Measurements from ENCODE around the gene TIFAB. TPM values are rescaled to one million over a fixed set of nuclear protein-coding genes. Genes with fewer than 3 reads are reported as not detected.

TIFAB gene
- total RNA-seq, 4 donors from 2014 or later, result not detected

- Histone ChIP-seq H3K4me3 (no peak overlapping the region), H3K27ac (no peak overlapping the region), H3K27me3 (no peaks in the 10 kb centered on the region), H3K9me3 (peaks cover 0 to 5% (median 2%) of the 10 kb centered on the region in 4 donors), H3K36me3 (no peaks in the 10 kb centered on the region), H3K4me1 (no peaks in the 10 kb centered on the region)
- no peak for TF ChIP-seq POLR2A (IDR thresholded peaks at IDR 0.05)
- TF ChIP-seq CTCF (IDR thresholded peaks at IDR 0.05), result no peak
- no peak for TF ChIP-seq EP300 (IDR thresholded peaks at IDR 0.05)
- DNase-seq (ENCODE audit: low spot score in 2 of 2), result no peak
Measured at GRCh38 chr5:135417083-135417482, 35.1 kb downstream of the TIFAB start.

- no peaks in the 10 kb centered on the region for H3K27me3 ChIP-seq
- peaks cover 0 to 9% (median 1%) of the 10 kb centered on the region in 4 donors for H3K4me1 ChIP-seq
- 84 to 92% methylated on average over 2 of the region's 2 CpGs for WGBS, 2 donors
- no peaks in the 10 kb centered on the region for H3K36me3 ChIP-seq
- H3K27ac ChIP-seq, result no peak overlapping the region
- peaks cover 0 to 5% (median 0%) of the 10 kb centered on the region in 4 donors for H3K9me3 ChIP-seq
- TF ChIP-seq CTCF (IDR thresholded peaks at IDR 0.05), result no peak
- TF ChIP-seq EP300 (IDR thresholded peaks at IDR 0.05), result no peak
- no peak for TF ChIP-seq POLR2A (IDR thresholded peaks at IDR 0.05)
- H3K4me3 ChIP-seq, result no peak overlapping the region
- no peak for DNase-seq (ENCODE audit: low spot score in 2 of 2)
Measured at GRCh38 chr5:135405082-135405481, 47.1 kb downstream of the TIFAB start.

GRCh38 chr5:135402031-135402430 is 50.1 kb downstream of the TIFAB start:
- H3K9me3 ChIP-seq, result peaks cover 0 to 5% (median 0%) of the 10 kb centered on the region in 4 donors
- no peak for TF ChIP-seq EP300 (IDR thresholded peaks at IDR 0.05)
- no peak for TF ChIP-seq POLR2A (IDR thresholded peaks at IDR 0.05)
- TF ChIP-seq CTCF (IDR thresholded peaks at IDR 0.05), result no peak
- DNase-seq (ENCODE audit: low spot score in 2 of 2), result no peak
- no peak overlapping the region for H3K27ac ChIP-seq
- H3K27me3 ChIP-seq, result no peaks in the 10 kb centered on the region
- no peaks in the 10 kb centered on the region for H3K36me3 ChIP-seq
- no peak overlapping the region for H3K4me3 ChIP-seq
- 72 to 74% methylated on average over 2 of the region's 2 CpGs for WGBS, 2 donors
- H3K4me1 ChIP-seq, result peaks cover 0 to 29% (median 13%) of the 10 kb centered on the region in 4 donors

- whole genome bisulfite sequencing, 2 donors, result 41 to 42% methylated on average over 5 of the region's 5 CpGs
- Histone ChIP-seq H3K4me3 (no peak overlapping the region), H3K27me3 (no peaks in the 10 kb centered on the region), H3K36me3 (no peaks in the 10 kb centered on the region), H3K4me1 (peaks cover 0 to 41% (median 17%) of the 10 kb centered on the region in 4 donors), H3K9me3 (peaks cover 0 to 5% (median 0%) of the 10 kb centered on the region in 4 donors), H3K27ac (peak overlapping the region in 2 of 4 donors; percentile 94 to 95)
- TF ChIP-seq EP300 (IDR thresholded peaks at IDR 0.05), result no peak
- no peak for TF ChIP-seq CTCF (IDR thresholded peaks at IDR 0.05)
- no peak for TF ChIP-seq POLR2A (IDR thresholded peaks at IDR 0.05)
- no peak for DNase-seq (ENCODE audit: low spot score in 2 of 2)
Measured at GRCh38 chr5:135400866-135401265, 51.3 kb downstream of the TIFAB start.

- Histone ChIP-seq H3K27ac (peak overlapping the region; percentile 88 to 95 (median 92)), H3K9me3 (peaks cover 0 to 2% (median 0%) of the 10 kb centered on the region in 4 donors), H3K4me1 (peaks cover 0 to 50% (median 22%) of the 10 kb centered on the region in 4 donors), H3K4me3 (peak overlapping the region; percentile 78 to 97 (median 89)), H3K27me3 (no peaks in the 10 kb centered on the region), H3K36me3 (no peaks in the 10 kb centered on the region)
- no peak for DNase-seq (ENCODE audit: low spot score in 2 of 2)
- TF ChIP-seq CTCF (IDR thresholded peaks at IDR 0.05), result no peak
- TF ChIP-seq EP300 (IDR thresholded peaks at IDR 0.05), result no peak
- TF ChIP-seq POLR2A (IDR thresholded peaks at IDR 0.05), result no peak
- 26 to 27% methylated on average over 25 of the region's 25 CpGs for WGBS, 2 donors
Measured at GRCh38 chr5:135399794-135400542, 52.2 kb downstream of the TIFAB start.
